ENCODE data around the gene EAF2.

The EAF2 gene

GRCh38 chr3:121863801-121864200, 28.8 kb downstream of the EAF2 start:
- DNase-seq = no peak

- DNase-seq = no peak
Measured at GRCh38 chr3:121869736-121870135, 34.7 kb downstream of the EAF2 start.

- DNase-seq = no peak
Measured at GRCh38 chr3:121870717-121871116, 35.7 kb downstream of the EAF2 start.

- DNase-seq = no peak
Measured at GRCh38 chr3:121871430-121871829, 36.4 kb downstream of the EAF2 start.

- DNase-seq = no peak
Measured at GRCh38 chr3:121878411-121878810, 43.4 kb downstream of the EAF2 start.

- DNase-seq = no peak
Measured at GRCh38 chr3:121883507-121883906, 48.5 kb downstream of the EAF2 start.

GRCh38 chr3:121885386-121885785, 50.4 kb downstream of the EAF2 start:
- no peak for DNase-seq

- no peak for DNase-seq
Measured at GRCh38 chr3:121894301-121894990, 59.4 kb downstream of the EAF2 start, which contains the start of gene SLC15A2. Gene SLC15A2 (plus strand): TSS chr3:121894401. CDS start chr3:121894477, 76 bp downstream.

- no peak for DNase-seq
Measured at GRCh38 chr3:121895121-121895520, 60.1 kb downstream of the EAF2 start.

GRCh38 chr3:121895736-121896135, 60.7 kb downstream of the EAF2 start:
- no peak for DNase-seq

GRCh38 chr3:121896823-121897222, 61.8 kb downstream of the EAF2 start:
- no peak for DNase-seq

GRCh38 chr3:121897296-121897695, 62.3 kb downstream of the EAF2 start:
- no peak for DNase-seq

GRCh38 chr3:121913305-121913990, 78.4 kb downstream of the EAF2 start:
- DNase-seq = no peak

GRCh38 chr3:121914081-121914998, 79.3 kb downstream of the EAF2 start:
- DNase-seq = no peak

GRCh38 chr3:121916189-121916588, 81.2 kb downstream of the EAF2 start:
- DNase-seq = no peak

- DNase-seq = no peak
Measured at GRCh38 chr3:121918779-121919483, 83.9 kb downstream of the EAF2 start.

GRCh38 chr3:121924734-121925133, 89.7 kb downstream of the EAF2 start:
- DNase-seq = no peak

GRCh38 chr3:121926380-121926779, 91.4 kb downstream of the EAF2 start:
- DNase-seq = no peak
